Endothelial cell (in vitro differentiated cells): Measurements from ENCODE around the gene CALHM2. TPM values are rescaled to one million over a fixed set of nuclear protein-coding genes. Genes with fewer than 3 reads are reported as not detected.
A peak's percentile ranks its signal among the peaks of the same experiment; 100 is the strongest.

ENCODE experiments used
- DNase-seq: peaks from one replicate; pipeline ENCODE4 v3.0.0; 2021; ENCODE audit warnings: low spot score
- H3K27ac Mint-ChIP-seq: one replicate; pipeline ENCODE4 v1.8.0; 2021; ENCODE audit warnings: mixed read lengths, inconsistent platforms; ENCODE audit not compliant: unreplicated experiment
- H3K27me3 Mint-ChIP-seq: one replicate; pipeline ENCODE4 v1.8.0; 2021; ENCODE audit warnings: mild to moderate bottlenecking, moderate library complexity, mixed read lengths, inconsistent platforms; ENCODE audit not compliant: unreplicated experiment
- H3K36me3 Mint-ChIP-seq: one replicate; pipeline ENCODE4 v1.8.0; 2021; ENCODE audit warnings: mild to moderate bottlenecking, low read depth, mixed read lengths, inconsistent platforms; ENCODE audit not compliant: unreplicated experiment
- H3K4me1 Mint-ChIP-seq: one replicate; pipeline ENCODE4 v1.8.0; 2021; ENCODE audit warnings: mild to moderate bottlenecking, mixed read lengths, inconsistent platforms; ENCODE audit not compliant: unreplicated experiment
- H3K4me3 Mint-ChIP-seq: one replicate; pipeline ENCODE4 v1.8.0; 2021; ENCODE audit warnings: mild to moderate bottlenecking, mixed read lengths, inconsistent platforms; ENCODE audit not compliant: unreplicated experiment
- H3K9me3 Mint-ChIP-seq: one replicate; pipeline ENCODE4 v1.8.0; 2021; ENCODE audit warnings: mixed read lengths, inconsistent platforms; ENCODE audit not compliant: unreplicated experiment
- total RNA-seq: library from RNA; stranded (reverse); fragmentation: NEBNext Ultra II Directional; extraction: Animal tissue kit (Norgen Biotek cat#: 25700); gene quantifications from one replicate; pipeline ENCODE4 v1.2.1, GENCODE V29; 2021; ENCODE audit not compliant: unreplicated experiment
- TF ChIP-seq, protein P1 (sequence below): fragments of 200-600 bp; sonication (generic); IDR thresholded peaks from one replicate; pipeline ENCODE4 v1.5.0; 2021; ENCODE audit warnings: antibody characterized with exemption; ENCODE audit not compliant: unreplicated experiment

Gene CALHM2
- total RNA-seq, 1 donor from 2014 or later, result 1.9 TPM

DNA sequence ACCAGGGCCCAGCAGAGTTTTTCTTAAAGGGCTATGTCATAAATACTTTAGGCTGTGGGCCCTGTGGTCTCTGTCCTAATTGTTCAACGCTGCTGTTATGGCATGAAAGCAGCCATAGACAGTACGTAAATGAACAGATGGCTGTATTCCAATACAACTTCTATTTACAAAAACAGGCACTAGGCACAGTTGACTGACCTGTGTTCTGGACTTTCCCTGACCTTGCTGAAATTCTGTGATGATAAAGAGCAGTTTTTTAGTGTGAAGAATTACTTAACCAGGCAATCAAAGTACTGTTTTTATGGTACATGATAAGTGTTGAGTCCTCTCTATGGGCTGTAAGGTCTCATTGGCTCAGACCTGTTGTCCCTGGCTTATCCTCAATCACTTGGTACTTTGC lies 38.6 kb downstream of the CALHM2 start:
- Mint-ChIP-seq H3K9me3 (no peaks in the 10 kb centered on the region), H3K36me3 (peaks cover 49% of the 10 kb centered on the region), H3K27me3 (no peaks in the 10 kb centered on the region), H3K27ac (no peak overlapping the region), H3K4me3 (peak overlapping the region; percentile 56), H3K4me1 (no peaks in the 10 kb centered on the region)
- no peak for DNase-seq
- TF ChIP-seq, protein P1, sequence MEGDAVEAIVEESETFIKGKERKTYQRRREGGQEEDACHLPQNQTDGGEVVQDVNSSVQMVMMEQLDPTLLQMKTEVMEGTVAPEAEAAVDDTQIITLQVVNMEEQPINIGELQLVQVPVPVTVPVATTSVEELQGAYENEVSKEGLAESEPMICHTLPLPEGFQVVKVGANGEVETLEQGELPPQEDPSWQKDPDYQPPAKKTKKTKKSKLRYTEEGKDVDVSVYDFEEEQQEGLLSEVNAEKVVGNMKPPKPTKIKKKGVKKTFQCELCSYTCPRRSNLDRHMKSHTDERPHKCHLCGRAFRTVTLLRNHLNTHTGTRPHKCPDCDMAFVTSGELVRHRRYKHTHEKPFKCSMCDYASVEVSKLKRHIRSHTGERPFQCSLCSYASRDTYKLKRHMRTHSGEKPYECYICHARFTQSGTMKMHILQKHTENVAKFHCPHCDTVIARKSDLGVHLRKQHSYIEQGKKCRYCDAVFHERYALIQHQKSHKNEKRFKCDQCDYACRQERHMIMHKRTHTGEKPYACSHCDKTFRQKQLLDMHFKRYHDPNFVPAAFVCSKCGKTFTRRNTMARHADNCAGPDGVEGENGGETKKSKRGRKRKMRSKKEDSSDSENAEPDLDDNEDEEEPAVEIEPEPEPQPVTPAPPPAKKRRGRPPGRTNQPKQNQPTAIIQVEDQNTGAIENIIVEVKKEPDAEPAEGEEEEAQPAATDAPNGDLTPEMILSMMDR, result no peak

DNA sequence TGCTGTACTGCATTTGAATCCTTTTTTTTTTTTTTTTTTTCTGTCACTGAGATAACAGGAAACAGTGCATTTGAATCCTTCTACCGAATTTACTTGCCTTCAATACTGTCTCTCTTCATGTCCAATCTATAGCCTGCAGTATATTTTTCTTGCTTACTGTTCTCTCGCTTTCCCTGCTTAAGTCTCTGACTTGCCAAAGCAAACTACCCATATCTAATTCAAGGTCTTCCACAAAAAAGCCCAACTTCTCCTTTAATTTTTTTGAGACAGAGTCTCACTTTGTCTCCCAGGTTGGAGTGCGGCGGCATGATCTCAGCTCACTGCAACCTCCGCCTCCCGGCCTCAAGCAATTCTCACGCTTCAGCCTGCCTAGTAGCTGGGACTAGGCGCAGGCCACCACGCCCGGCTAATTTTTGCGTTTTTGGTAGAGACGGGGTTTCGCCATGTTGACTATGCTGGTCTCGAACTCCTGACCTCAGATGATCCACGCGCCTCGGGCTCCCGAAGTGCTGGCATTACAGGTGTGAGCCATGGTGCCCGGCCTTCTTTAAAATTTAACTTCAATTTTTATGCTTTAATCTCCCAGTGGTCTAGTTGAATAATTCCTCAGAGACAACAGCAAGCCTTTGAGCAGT lies 54.9 kb downstream of the CALHM2 start:
- Mint-ChIP-seq H3K4me1 (peaks cover 32% of the 10 kb centered on the region), H3K36me3 (peaks cover 19% of the 10 kb centered on the region), H3K27ac (peak overlapping the region; percentile 87), H3K4me3 (peak overlapping the region; percentile 98), H3K27me3 (peaks cover 5% of the 10 kb centered on the region), H3K9me3 (no peaks in the 10 kb centered on the region)
- DNase-seq, result no peak
- TF ChIP-seq, protein P1, result no peak

DNA sequence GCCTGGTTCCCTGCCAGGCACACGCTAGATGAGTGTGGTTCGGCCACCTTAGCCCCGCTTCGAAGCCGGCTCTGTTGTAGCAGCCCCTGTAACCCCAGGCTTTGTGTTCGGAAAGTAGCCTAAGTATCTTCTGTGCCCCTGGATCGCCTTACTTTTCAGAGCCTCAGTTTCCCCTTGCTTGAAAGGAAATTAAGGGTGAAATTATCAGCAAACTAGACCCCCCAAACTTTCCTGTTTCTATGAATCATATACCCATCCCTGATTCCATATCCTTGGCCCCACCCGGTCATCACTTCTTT lies 55.4 kb downstream of the CALHM2 start:
- TF ChIP-seq, protein P1, result no peak
- H3K27me3 Mint-ChIP-seq, result peaks cover 5% of the 10 kb centered on the region
- H3K27ac Mint-ChIP-seq, result peak overlapping the region; percentile 87
- no peak for DNase-seq
- no peaks in the 10 kb centered on the region for H3K9me3 Mint-ChIP-seq
- peaks cover 32% of the 10 kb centered on the region for H3K4me1 Mint-ChIP-seq
- peaks cover 19% of the 10 kb centered on the region for H3K36me3 Mint-ChIP-seq
- peak overlapping the region; percentile 98 for H3K4me3 Mint-ChIP-seq

Other genes with a start within 250 kb of the CALHM2 start
- not detected for gene RPEL1, start 206.5 kb downstream of the CALHM2 start, total RNA-seq
- gene INA, start 175.2 kb downstream of the CALHM2 start, total RNA-seq, result 0.23 TPM
- gene PCGF6, start 101.2 kb downstream of the CALHM2 start, total RNA-seq, result 9.4 TPM
- gene TAF5, start 84.4 kb downstream of the CALHM2 start, total RNA-seq, result 5.7 TPM
- 283 TPM for gene ATP5MK, start 55.9 kb downstream of the CALHM2 start, total RNA-seq
- gene PDCD11, start 55.7 kb downstream of the CALHM2 start, total RNA-seq, result 43.7 TPM
- not detected for gene CALHM1, start 6.5 kb upstream of the CALHM2 start, total RNA-seq
- gene CALHM3, start 26.9 kb upstream of the CALHM2 start, total RNA-seq, result not detected
- gene NEURL1, start 41.3 kb upstream of the CALHM2 start, total RNA-seq, result 0.69 TPM